A375 (cell line): Measurements from ENCODE around the gene ZNF205. TPM values are rescaled to one million over a fixed set of nuclear protein-coding genes. Genes with fewer than 3 reads are reported as not detected.

ENCODE experiments used
- small RNA-seq: library from RNA; depleted of rRNA; stranded (forward); fragments of <200 nt; gene quantifications from one replicate; pipeline ENCODE3, GENCODE V24; 2014
- total RNA-seq: library from RNA; depleted of rRNA; stranded (reverse); fragments of >200 nt; shearing (Covaris generic); gene quantifications from 2 replicates; pipeline ENCODE4 v1.2.3, GENCODE V29; 2014; rRNA removed

The ZNF205 gene
- 16.9 and 18.4 TPM in 2 replicates for total RNA-seq

GRCh38 chr16:3112058-3112880 is at the start of gene ZNF205:
TSS of gene ZNF205 (plus strand) at chr16:3112586. CDS start at chr16:3113431, 845 bp downstream.

DNA sequence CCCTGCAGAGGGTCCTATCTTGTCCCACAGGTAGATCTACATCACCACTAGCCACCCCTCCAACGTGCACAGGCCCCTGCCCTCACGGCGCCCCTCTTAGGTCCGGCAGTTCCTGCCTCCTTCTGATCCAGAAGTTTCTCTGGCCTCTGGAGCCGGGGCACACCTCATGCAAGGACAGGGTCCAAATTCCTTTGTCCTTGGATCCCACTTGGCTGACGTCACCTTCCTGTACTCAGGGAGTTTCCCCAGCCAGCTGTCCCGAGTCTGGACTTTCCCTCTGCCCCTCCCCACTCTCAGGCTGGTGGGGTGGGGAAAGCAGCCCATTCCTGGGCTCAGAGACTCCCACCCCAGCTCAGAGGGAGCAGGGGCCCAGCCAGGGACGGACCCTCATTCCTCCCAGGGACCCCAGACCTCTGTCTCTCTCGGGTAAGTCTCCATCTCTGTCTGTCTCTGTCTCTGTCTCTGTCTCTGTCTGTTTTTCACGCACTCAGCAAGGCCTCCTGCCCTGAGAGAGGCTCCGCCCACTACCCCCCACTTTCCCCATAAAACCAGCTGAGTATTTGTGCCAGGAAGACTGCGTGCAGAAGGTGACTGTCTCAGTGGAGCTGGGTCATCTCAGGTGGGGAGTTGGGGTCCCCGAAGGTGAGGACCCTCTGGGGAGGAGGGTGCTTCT is 47.2 kb upstream of the ZNF205 start, which contains the start of gene IL32:
Gene IL32 (plus strand): TSS at position 572 of the 673 bp plus-strand sequence. CDS start 172 bp downstream, outside the sequence.

GRCh38 chr16:3098459-3099394 is 13.7 kb upstream of the ZNF205 start, which contains the start of gene ZSCAN10:
TSS of gene ZSCAN10 (minus strand) at chr16:3099294. CDS start at chr16:3092937, 6,357 bp downstream.

GRCh38 chr16:3134338-3135125 is 22.1 kb downstream of the ZNF205 start, which contains the start of gene ZNF213:
TSS of gene ZNF213 (plus strand) at chr16:3135029. CDS start at chr16:3137281, 2,252 bp downstream.

Small RNA genes lying within 50 kb of the gene (small RNA-seq; reads per million reads assigned to genes)
- 0.21 reads per million for gene RNU1-22P

Other genes with a start within 250 kb of the ZNF205 start
- 68.2 and 79.2 TPM in 2 replicates for gene FLYWCH2, start 229.4 kb upstream of the ZNF205 start, total RNA-seq
- 41.3 and 52.4 TPM in 2 replicates for gene FLYWCH1, start 200.7 kb upstream of the ZNF205 start, total RNA-seq
- 2.4 and 4.1 TPM in 2 replicates for gene KREMEN2, start 148.3 kb upstream of the ZNF205 start, total RNA-seq
- 53.7 and 63.3 TPM in 2 replicates for gene PAQR4, start 143.2 kb upstream of the ZNF205 start, total RNA-seq
- 43.6 and 56.7 TPM in 2 replicates for gene PKMYT1, start 132.1 kb upstream of the ZNF205 start, total RNA-seq
- gene CLDN9, start 99.7 kb upstream of the ZNF205 start, total RNA-seq: not detected in 2 replicates
- not detected in 2 replicates for gene CLDN6, start 94.4 kb upstream of the ZNF205 start, total RNA-seq
- 716 and 822 TPM in 2 replicates for gene TNFRSF12A, start 92.2 kb upstream of the ZNF205 start, total RNA-seq
- gene HCFC1R1, start 88.6 kb upstream of the ZNF205 start, total RNA-seq: 126 and 144 TPM in 2 replicates
- gene THOC6, start 88.6 kb upstream of the ZNF205 start, total RNA-seq: 63.8 and 65.4 TPM in 2 replicates
- not detected in 2 replicates for gene BICDL2, start 75.6 kb upstream of the ZNF205 start, total RNA-seq
- gene MMP25, start 66.0 kb upstream of the ZNF205 start, total RNA-seq: 0.16 and 0.75 TPM in 2 replicates
- 2.2 TPM in 1 of 2 replicates, not detected in the other for gene IL32, start 46.9 kb upstream of the ZNF205 start, total RNA-seq
- 0.26 and 2.2 TPM in 2 replicates for gene ZSCAN10, start 13.3 kb upstream of the ZNF205 start, total RNA-seq
- gene ZNF213, start 22.4 kb downstream of the ZNF205 start, total RNA-seq: 5.2 and 6.7 TPM in 2 replicates
- gene OR1F1, start 75.6 kb downstream of the ZNF205 start, total RNA-seq: not detected in 2 replicates
- gene ZNF200, start 122.6 kb downstream of the ZNF205 start, total RNA-seq: 14.2 and 15.4 TPM in 2 replicates
- gene MEFV, start 144.0 kb downstream of the ZNF205 start, total RNA-seq: 0.38 TPM in 1 of 2 replicates, not detected in the other
- gene ZNF263, start 170.9 kb downstream of the ZNF205 start, total RNA-seq: 88.5 and 92.5 TPM in 2 replicates
- gene TIGD7, start 192.8 kb downstream of the ZNF205 start, total RNA-seq: 5.0 and 6.7 TPM in 2 replicates
- gene ZNF75A, start 192.9 kb downstream of the ZNF205 start, total RNA-seq: 16.6 and 21.6 TPM in 2 replicates
- not detected in 2 replicates for gene OR2C1, start 243.3 kb downstream of the ZNF205 start, total RNA-seq